IMR-90 (cell line): ENCODE measurements around the gene WLS. TPM values are rescaled to one million over a fixed set of nuclear protein-coding genes. Genes with fewer than 3 reads are reported as not detected.

Experiments
- ATAC-seq: fragments of 200-7000 bp; cut with Tn5 transposase; 2 replicates; pipeline ENCODE4 v1.9.1; 2020; ENCODE audit warnings: low read depth, mild to moderate bottlenecking, moderate library complexity
- BruUV-seq: library from RNA; stranded (reverse); fragments of 400-500 nt; replicated peaks from 2 replicates; lab custom pipeline; 2021; lab: Mats Ljungman, UMichigan
- CTCF ChIA-PET: fragments of 300-600 bp; formaldehyde crosslinking; extraction: SDS; loops from one replicate; lab custom pipeline; 2021; ENCODE audit warnings: antibody characterized with exemption; lab: Yijun Ruan, JAX
- POLR2A ChIA-PET: fragments of 300-600 bp; sonication (Branson Sonifier 250); formaldehyde crosslinking; loops from one replicate; lab custom pipeline; 2022; ENCODE audit warnings: antibody characterized with exemption; ENCODE audit not compliant: unreplicated experiment; lab: Charles Lee
- DNase-seq: peaks from one replicate; pipeline ENCODE4 v3.0.0; 2013
- H2AFZ ChIP-seq: replicated peaks from 2 replicates; pipeline ENCODE3; 2013; ENCODE audit warnings: low read length, mild to moderate bottlenecking; ENCODE audit not compliant: poor library complexity
- H2AK5ac ChIP-seq: 2 replicates; pipeline ENCODE4 v1.6.1; 2013; ENCODE audit warnings: low read depth, low read length, inconsistent platforms
- H2AK9ac ChIP-seq: replicated peaks from 2 replicates; pipeline ENCODE3; 2013; ENCODE audit warnings: mild to moderate bottlenecking, low read depth, low read length, moderate library complexity; ENCODE audit not compliant: poor library complexity
- H2BK120ac ChIP-seq: 2 replicates; pipeline ENCODE4 v1.6.1; 2013; ENCODE audit warnings: low read depth, low read length, inconsistent platforms
- H2BK15ac ChIP-seq: 3 replicates; pipeline ENCODE4 v1.6.1; 2013; ENCODE audit warnings: low read depth, low read length, inconsistent platforms
- H2BK20ac ChIP-seq: 2 replicates; pipeline ENCODE4 v1.6.1; 2013; ENCODE audit warnings: low read depth, mild to moderate bottlenecking, inconsistent platforms, low read length, moderate library complexity
- H2BK5ac ChIP-seq: 2 replicates; pipeline ENCODE4 v1.6.1; 2013; ENCODE audit warnings: mild to moderate bottlenecking, low read depth, low read length, inconsistent platforms; ENCODE audit not compliant: poor library complexity, severe bottlenecking
- H3K14ac ChIP-seq: replicated peaks from 2 replicates; pipeline ENCODE4 v1.6.1; 2013; ENCODE audit warnings: low read depth, low read length, inconsistent platforms
- H3K18ac ChIP-seq: 2 replicates; pipeline ENCODE4 v1.6.1; 2013; ENCODE audit warnings: low read depth, low read length, control low read depth
- H3K23ac ChIP-seq: 2 replicates; pipeline ENCODE4 v1.6.1; 2013; ENCODE audit warnings: low read depth, low read length, inconsistent platforms
- H3K27ac ChIP-seq: 2 replicates; pipeline ENCODE4 v1.5.1; 2013; ENCODE audit warnings: mild to moderate bottlenecking, control low read depth, low read length; ENCODE audit not compliant: insufficient read depth
- H3K27me3 ChIP-seq: 2 replicates; pipeline ENCODE4 v1.6.1; 2013; ENCODE audit warnings: low read length; ENCODE audit not compliant: control insufficient read depth, insufficient read depth
- H3K36me3 ChIP-seq: 2 replicates; pipeline ENCODE4 v1.6.1; 2013; ENCODE audit warnings: low read length, mixed read lengths; ENCODE audit not compliant: control insufficient read depth, insufficient read depth
- H3K4ac ChIP-seq: 2 replicates; pipeline ENCODE4 v1.6.1; 2013; ENCODE audit warnings: low read depth, low read length, inconsistent platforms
- H3K4me1 ChIP-seq: 2 replicates; pipeline ENCODE4 v1.6.1; 2013; ENCODE audit warnings: low read length, mixed read lengths; ENCODE audit not compliant: control insufficient read depth, insufficient read depth
- H3K4me2 ChIP-seq: 2 replicates; pipeline ENCODE4 v1.6.1; 2013; ENCODE audit warnings: low read depth, mild to moderate bottlenecking, control low read depth, low read length, moderate library complexity
- H3K4me3 ChIP-seq: 2 replicates; pipeline ENCODE4 v1.5.1; 2013; ENCODE audit warnings: low read depth, mild to moderate bottlenecking, control low read depth, low read length, moderate library complexity; ENCODE audit not compliant: insufficient read depth
- H3K56ac ChIP-seq: 2 replicates; pipeline ENCODE4 v1.6.1; 2013; ENCODE audit warnings: low read length, inconsistent platforms; ENCODE audit not compliant: insufficient read depth; ENCODE audit errors: extremely low read depth
- H3K79me1 ChIP-seq, 2 experiments: 2 replicates each; pipeline ENCODE4 v1.6.1; 2013; ENCODE audit warnings: low read length in 2 of 2, inconsistent platforms in 1 of 2, low read depth in 1 of 2
- H3K9ac ChIP-seq: 2 replicates; pipeline ENCODE4 v1.6.1; 2013; ENCODE audit warnings: low read depth, low read length, control low read depth
- H3K9me1 ChIP-seq: 2 replicates; pipeline ENCODE4 v1.6.1; 2013; ENCODE audit warnings: low read length, inconsistent platforms; ENCODE audit not compliant: insufficient read depth
- H3K9me3 ChIP-seq: 2 replicates; pipeline ENCODE4 v1.6.1; 2013; ENCODE audit warnings: low read length; ENCODE audit not compliant: control insufficient read depth, insufficient read depth
- H4K20me1 ChIP-seq: 2 replicates; pipeline ENCODE4 v1.6.1; 2013; ENCODE audit warnings: low read length, inconsistent platforms; ENCODE audit not compliant: insufficient read depth
- H4K5ac ChIP-seq: 2 replicates; pipeline ENCODE4 v1.6.1; 2013; ENCODE audit warnings: mild to moderate bottlenecking, low read depth, low read length, control low read depth
- H4K8ac ChIP-seq, 2 experiments: 2 replicates each; pipeline ENCODE4 v1.6.1; 2013; ENCODE audit warnings: low read depth in 2 of 2, low read length in 2 of 2, control low read depth in 1 of 2, inconsistent platforms in 1 of 2
- H4K91ac ChIP-seq: 2 replicates; pipeline ENCODE4 v1.6.1; 2013; ENCODE audit warnings: low read depth, low read length, inconsistent platforms; ENCODE audit not compliant: insufficient read depth
- CEBPB ChIP-seq: IDR thresholded peaks from 2 replicates; pipeline ENCODE4 v1.6.1; 2012; ENCODE audit warnings: low read depth, low read length, improper control_type of control experiment
- MAZ ChIP-seq: IDR thresholded peaks from 2 replicates; pipeline ENCODE4 v1.6.1; 2012; ENCODE audit warnings: low read depth, mild to moderate bottlenecking, low read length, improper control_type of control experiment, moderate library complexity, borderline replicate concordance
- MXI1 ChIP-seq: IDR thresholded peaks from 2 replicates; pipeline ENCODE4 v1.6.1; 2012; ENCODE audit warnings: low read depth, mild to moderate bottlenecking, low read length, moderate library complexity, borderline replicate concordance
- NFE2L2 ChIP-seq: fragments of 150-350 bp; IDR thresholded peaks from 2 replicates; pipeline ENCODE4 v1.6.1; 2016; ENCODE audit warnings: low read depth, mild to moderate bottlenecking, low read length
- USF2 ChIP-seq: fragments of 150-350 bp; IDR thresholded peaks from 2 replicates; pipeline ENCODE4 v1.6.1; 2017; ENCODE audit warnings: mild to moderate bottlenecking, antibody characterized with exemption, low read length, low read depth
- WGBS, 2 experiments: methylation state at CpG; one replicate each; pipeline versions ENCODE4 v1.1.5 to v1.1.7; 2013; ENCODE audit warnings: missing lambda C conversion rate in 2 of 2; ENCODE audit not compliant: insufficient read length in 1 of 2; ENCODE audit errors: extremely low coverage in 2 of 2; 5-methylcytosine and 5-hydroxymethylcytosine counted together
- dilution Hi-C: fragments of 300-500 bp; cut with HindIII; formaldehyde crosslinking; loops from one replicate; pipeline ENCODE4 v1.14.3; 2018; ENCODE audit warnings: low sequenced_read_pairs; ENCODE audit not compliant: unreplicated experiment
- in situ Hi-C: fragments of 300-500 bp; cut with MboI; formaldehyde crosslinking; loops from 3 replicates; pipeline ENCODE4 v1.14.3; 2019; ENCODE audit warnings: low sequenced_read_pairs, inconsistent platforms, mixed read lengths
- intact Hi-C: fragments of 100-400 bp; cut with micrococcal nuclease; formaldehyde crosslinking; loops from 2 replicates; pipeline ENCODE4 v1.10.0; 2022
- polyA plus RNA-seq, 3 experiments: library from polyadenylated mRNA; depleted of rRNA; stranded (reverse); fragments of >200 nt; gene quantifications; 2 replicates each; pipeline ENCODE4 v1.2.3, GENCODE V29; 2012; ENCODE audit warnings: low replicate concordance in 1 of 3
- total RNA-seq: library from RNA; depleted of rRNA; stranded (reverse); fragments of >200 nt; gene quantifications from 2 replicates; pipeline ENCODE4 v1.2.3, GENCODE V29; 2012

The WLS gene
- total and polyA plus RNA-seq, 2 of the 4 experiments (the other 2 are of a cell fraction) = 152 to 157 TPM

- Histone ChIP-seq H3K4ac (no peak overlapping the region), H2AK9ac (no peak overlapping the region), H2AFZ (no peak overlapping the region), H3K14ac (no peak overlapping the region), H2AK5ac (no peak overlapping the region), H3K27me3 (no peaks in the 10 kb centered on the region), H3K27ac (no peak overlapping the region), H4K5ac (no peak overlapping the region), H2BK15ac (no peak overlapping the region), H2BK120ac (no peak overlapping the region), H3K9me3 (no peaks in the 10 kb centered on the region), H3K9me1 (0 out of 2 replicates have a peak, but pooled peaks cover 3% of the 10 kb centered on the region), H3K4me1 (peaks cover 7% of the 10 kb centered on the region), H3K36me3 (peaks cover 1% of the 10 kb centered on the region; the same call in 1 of the 2 replicates), H2BK20ac (no peak overlapping the region), H4K20me1 (no peaks in the 10 kb centered on the region), H3K9ac (no peak overlapping the region), H2BK5ac (no peak overlapping the region), H4K91ac (no peak overlapping the region), H3K23ac (no peak overlapping the region), H3K18ac (no peak overlapping the region), H4K8ac (no peak overlapping the region), H3K56ac (no peak overlapping the region), H3K4me2 (no peak overlapping the region), H3K4me3 (no peak overlapping the region), H3K79me1 (no peaks in the 10 kb centered on the region)
- no TSS peak for BruUV-seq
- DNase-seq (no peak), ATAC-seq (no peak)
- no CpG with 5 or more reads among the region's 4 CpGs for WGBS, 2 experiments
- CTCF ChIA-PET = no interaction called here
- POLR2A ChIA-PET = no interaction called here
- dilution Hi-C loops = no loop called here
- intact Hi-C loops = no loop called here
- no peak for TF ChIP-seq NFE2L2
- no peak for TF ChIP-seq CEBPB
- TF ChIP-seq MAZ = no peak
- no peak for TF ChIP-seq USF2
- TF ChIP-seq MXI1 = no peak
- in situ Hi-C loops = loop anchor here (5.0 to 25.0 kb wide), 4 partner anchors 250 to 1635 kb away; no protein-coding TSS in a partner anchor
Observed at GRCh38 chr1:68101829-68102228, 130.5 kb downstream of the WLS start.
